ENCODE measurements around the gene CDCA4. TPM values are rescaled to one million over a fixed set of nuclear protein-coding genes. Genes with fewer than 3 reads are reported as not detected.
A peak's percentile ranks its signal among the peaks of the same experiment; 100 is the strongest.

Gene CDCA4
- total RNA-seq, 1 experiment from 2014 or later: 83.6 TPM

DNA sequence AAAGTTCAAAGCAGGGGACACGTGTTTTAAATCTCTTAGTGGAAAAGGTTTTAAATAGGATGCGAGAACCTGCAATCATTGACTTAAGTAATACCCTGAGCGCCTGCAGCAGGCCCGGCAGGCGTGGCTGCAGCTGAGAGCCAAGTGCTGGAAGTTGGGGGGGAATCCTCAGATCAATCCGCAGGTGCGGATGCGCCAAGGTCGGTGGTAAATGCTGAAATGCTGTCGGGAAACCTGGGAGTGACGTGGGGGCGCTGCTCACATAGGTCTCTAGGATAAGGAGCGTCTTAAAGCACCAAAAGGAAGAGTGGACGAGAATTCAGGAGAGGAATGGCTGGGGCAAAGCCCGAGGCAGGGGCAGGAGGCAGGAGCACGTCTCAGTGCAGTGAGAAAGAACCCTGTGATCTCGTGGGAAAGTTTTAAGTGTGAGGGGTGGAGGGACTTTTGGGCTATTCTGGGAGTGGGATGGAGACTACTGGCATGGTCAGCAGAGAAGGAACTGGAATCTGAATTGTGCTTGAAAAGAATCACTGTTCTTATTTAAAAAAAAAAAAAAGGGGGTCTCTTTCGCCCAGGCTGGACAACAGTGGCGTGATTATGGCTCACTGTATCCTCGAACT, 883 bp upstream of the CDCA4 start:
- DNase-seq (ENCODE audit: low read depth in 1 of 2, low spot score in 2 of 2): no peak
- peak overlapping the region; percentile 97 for H3K4me3 ChIP-seq
- peak overlapping the region; percentile 68 for H3K27ac ChIP-seq
- H3K36me3 ChIP-seq: peaks cover 42% of the 10 kb centered on the region
- 0 out of 2 replicates have a peak, but pooled peaks cover 2% of the 10 kb centered on the region for H3K9me3 ChIP-seq (replicated peaks)
- H3K4me1 ChIP-seq (replicated peaks): peaks cover 77% of the 10 kb centered on the region
- H3K27me3 ChIP-seq (replicated peaks): no peaks in the 10 kb centered on the region

GRCh38 chr14:105019861-105020814, 745 bp downstream of the CDCA4 start:
- H3K27me3 ChIP-seq (replicated peaks): no peaks in the 10 kb centered on the region
- H3K4me3 ChIP-seq: peak overlapping the region; percentile 97
- H3K36me3 ChIP-seq: peaks cover 58% of the 10 kb centered on the region
- peaks cover 63% of the 10 kb centered on the region for H3K4me1 ChIP-seq (replicated peaks)
- H3K27ac ChIP-seq: peak overlapping the region; percentile 91
- DNase-seq (ENCODE audit: low read depth in 1 of 2, low spot score in 2 of 2): peak in 1 of 2 experiments; percentile 42
- 0 out of 2 replicates have a peak, but pooled peaks cover 2% of the 10 kb centered on the region for H3K9me3 ChIP-seq (replicated peaks)

DNA sequence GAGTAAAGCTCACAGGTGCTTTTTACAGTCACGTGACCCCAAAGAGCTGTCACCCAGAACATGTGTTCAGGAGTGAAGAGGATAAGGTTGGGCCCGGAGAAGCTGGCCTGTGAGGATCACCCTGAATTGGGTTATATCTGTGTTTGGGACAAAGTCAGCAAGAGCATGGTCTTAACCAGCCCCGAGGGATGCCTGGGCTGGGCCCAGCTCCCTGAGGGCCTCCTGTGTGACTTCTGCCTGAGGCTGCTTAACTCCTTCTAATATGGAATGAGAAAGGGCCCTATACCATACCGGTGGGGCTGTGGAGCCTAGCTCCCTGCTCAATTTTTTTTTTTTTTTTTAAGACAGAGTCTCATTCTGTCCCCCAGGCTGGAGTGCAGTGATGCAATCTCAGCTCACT, 2.5 kb downstream of the CDCA4 start:
- no peak for DNase-seq (ENCODE audit: low read depth in 1 of 2, low spot score in 2 of 2)
- Histone ChIP-seq H3K4me1 (replicated peaks) (peaks cover 47% of the 10 kb centered on the region), H3K27ac (no peak overlapping the region), H3K9me3 (replicated peaks) (0 out of 2 replicates have a peak, but pooled peaks cover 2% of the 10 kb centered on the region), H3K36me3 (peaks cover 69% of the 10 kb centered on the region), H3K4me3 (no peak overlapping the region; the same call in 1 of the 2 replicates), H3K27me3 (replicated peaks) (no peaks in the 10 kb centered on the region)

- Histone ChIP-seq H3K4me3 (no peak overlapping the region), H3K27ac (no peak overlapping the region), H3K27me3 (replicated peaks) (no peaks in the 10 kb centered on the region), H3K36me3 (peaks cover 91% of the 10 kb centered on the region), H3K9me3 (replicated peaks) (0 out of 2 replicates have a peak, but pooled peaks cover 2% of the 10 kb centered on the region), H3K4me1 (replicated peaks) (peaks cover 30% of the 10 kb centered on the region)
- DNase-seq (ENCODE audit: low read depth in 1 of 2, low spot score in 2 of 2): no peak
These were observed 5.0 kb downstream of the CDCA4 start for GRCh38 chr14:105015905-105016304.

GRCh38 chr14:105015242-105015641, 5.6 kb downstream of the CDCA4 start:
- DNase-seq (ENCODE audit: low read depth in 1 of 2, low spot score in 2 of 2): no peak
- Histone ChIP-seq H3K4me1 (replicated peaks) (peaks cover 29% of the 10 kb centered on the region), H3K9me3 (replicated peaks) (no peaks in the 10 kb centered on the region), H3K36me3 (peaks cover 91% of the 10 kb centered on the region), H3K27ac (no peak overlapping the region), H3K4me3 (no peak overlapping the region), H3K27me3 (replicated peaks) (no peaks in the 10 kb centered on the region)

DNA sequence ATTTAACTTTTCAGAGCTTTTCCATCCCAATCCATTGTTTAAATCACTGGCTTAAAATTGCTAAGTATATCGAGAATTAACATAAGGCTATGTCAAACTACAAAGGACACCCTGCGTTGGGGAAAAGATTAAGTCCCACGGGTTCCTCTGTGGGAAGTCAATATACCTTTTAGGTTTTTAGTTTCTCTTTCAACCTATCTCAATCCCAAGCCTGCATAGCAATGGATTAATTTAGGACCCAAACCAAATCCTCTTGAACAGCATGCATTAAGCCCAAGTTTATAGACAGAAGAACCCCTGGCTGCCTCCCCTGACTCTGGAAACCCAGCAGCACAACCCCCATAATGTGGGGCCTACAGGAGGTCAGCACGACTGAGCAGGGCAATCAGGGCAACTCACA, 6.3 kb downstream of the CDCA4 start:
- H3K9me3 ChIP-seq (replicated peaks): no peaks in the 10 kb centered on the region
- no peak for DNase-seq (ENCODE audit: low read depth in 1 of 2, low spot score in 2 of 2)
- peaks cover 91% of the 10 kb centered on the region for H3K36me3 ChIP-seq
- H3K27me3 ChIP-seq (replicated peaks): no peaks in the 10 kb centered on the region
- H3K4me1 ChIP-seq (replicated peaks): peaks cover 23% of the 10 kb centered on the region
- H3K27ac ChIP-seq: no peak overlapping the region
- no peak overlapping the region for H3K4me3 ChIP-seq

DNA sequence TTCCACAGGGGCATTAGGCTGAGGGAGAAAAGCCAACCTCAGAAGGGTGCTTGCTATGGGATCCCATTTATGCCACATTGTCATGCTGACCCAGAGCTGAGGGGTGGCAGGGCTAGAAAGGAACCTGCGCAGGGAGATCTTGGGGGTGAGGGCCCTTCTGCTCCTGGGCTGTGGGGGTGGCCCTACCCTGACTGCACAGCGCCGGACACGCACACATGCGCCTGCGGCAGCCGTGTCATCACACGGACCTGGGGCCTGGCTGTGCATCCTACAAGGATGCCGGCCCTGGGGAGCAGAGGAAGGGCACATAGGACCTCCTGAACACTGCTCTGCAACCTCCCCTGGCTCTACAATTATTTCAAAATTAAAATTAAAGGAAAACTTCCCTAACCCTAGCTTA, 6.9 kb downstream of the CDCA4 start:
- Histone ChIP-seq H3K9me3 (replicated peaks) (no peaks in the 10 kb centered on the region), H3K4me1 (replicated peaks) (peaks cover 19% of the 10 kb centered on the region), H3K27ac (no peak overlapping the region), H3K27me3 (replicated peaks) (no peaks in the 10 kb centered on the region), H3K4me3 (no peak overlapping the region), H3K36me3 (peaks cover 91% of the 10 kb centered on the region)
- no peak for DNase-seq (ENCODE audit: low read depth in 1 of 2, low spot score in 2 of 2)

- H3K27me3 ChIP-seq (replicated peaks): no peaks in the 10 kb centered on the region
- H3K36me3 ChIP-seq: peaks cover 90% of the 10 kb centered on the region
- H3K9me3 ChIP-seq (replicated peaks): no peaks in the 10 kb centered on the region
- no peak overlapping the region for H3K27ac ChIP-seq
- no peak for DNase-seq (ENCODE audit: low read depth in 1 of 2, low spot score in 2 of 2)
- H3K4me1 ChIP-seq (replicated peaks): peaks cover 11% of the 10 kb centered on the region; the same call in 1 of the 2 replicates
- H3K4me3 ChIP-seq: no peak overlapping the region
These were observed 7.6 kb downstream of the CDCA4 start for GRCh38 chr14:105013150-105013785.

- H3K9me3 ChIP-seq (replicated peaks): no peaks in the 10 kb centered on the region
- H3K36me3 ChIP-seq: peaks cover 90% of the 10 kb centered on the region
- peaks cover 3% of the 10 kb centered on the region; the same call in 1 of the 2 replicates for H3K4me1 ChIP-seq (replicated peaks)
- H3K4me3 ChIP-seq: no peak overlapping the region
- H3K27ac ChIP-seq: no peak overlapping the region
- DNase-seq (ENCODE audit: low read depth in 1 of 2, low spot score in 2 of 2): no peak
- no peaks in the 10 kb centered on the region for H3K27me3 ChIP-seq (replicated peaks)
These were observed 8.5 kb downstream of the CDCA4 start for GRCh38 chr14:105012171-105012985.

GRCh38 chr14:105011312-105011990, 9.4 kb downstream of the CDCA4 start:
- Histone ChIP-seq H3K9me3 (replicated peaks) (no peaks in the 10 kb centered on the region), H3K4me1 (replicated peaks) (0 out of 2 replicates have a peak, but pooled peaks cover 3% of the 10 kb centered on the region), H3K27ac (no peak overlapping the region), H3K27me3 (replicated peaks) (no peaks in the 10 kb centered on the region), H3K4me3 (no peak overlapping the region), H3K36me3 (peaks cover 90% of the 10 kb centered on the region)
- no peak for DNase-seq (ENCODE audit: low read depth in 1 of 2, low spot score in 2 of 2)

DNA sequence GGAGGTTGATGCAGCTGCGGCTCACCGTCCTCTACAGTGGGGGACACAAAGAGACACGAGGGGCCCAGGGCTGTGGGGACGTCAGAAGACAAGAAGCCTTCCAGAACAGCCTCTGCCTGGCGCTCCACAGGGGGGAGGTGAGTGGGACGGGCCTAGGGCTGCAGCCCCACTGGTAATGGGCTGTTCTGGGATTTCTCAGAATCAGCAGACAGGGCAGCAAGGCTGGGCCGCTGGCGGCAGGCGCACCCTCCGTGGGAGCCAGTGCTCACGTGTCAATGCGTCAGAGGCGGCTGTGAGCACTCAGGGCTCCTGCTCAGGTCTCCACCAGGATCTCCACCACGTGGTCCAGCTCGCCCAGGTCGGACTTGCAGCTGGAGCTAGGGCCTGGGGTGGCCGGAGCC, 10.0 kb downstream of the CDCA4 start:
- H3K27me3 ChIP-seq (replicated peaks): no peaks in the 10 kb centered on the region
- H3K36me3 ChIP-seq: peaks cover 90% of the 10 kb centered on the region
- no peaks in the 10 kb centered on the region for H3K9me3 ChIP-seq (replicated peaks)
- no peak overlapping the region for H3K27ac ChIP-seq
- no peak for DNase-seq (ENCODE audit: low read depth in 1 of 2, low spot score in 2 of 2)
- no peak overlapping the region for H3K4me3 ChIP-seq
- 0 out of 2 replicates have a peak, but pooled peaks cover 3% of the 10 kb centered on the region for H3K4me1 ChIP-seq (replicated peaks)

GRCh38 chr14:105010106-105010505, 10.8 kb downstream of the CDCA4 start:
- Histone ChIP-seq H3K4me1 (replicated peaks) (no peaks in the 10 kb centered on the region), H3K9me3 (replicated peaks) (no peaks in the 10 kb centered on the region), H3K36me3 (peaks cover 86% of the 10 kb centered on the region), H3K4me3 (no peak overlapping the region), H3K27me3 (replicated peaks) (no peaks in the 10 kb centered on the region), H3K27ac (no peak overlapping the region)
- no peak for DNase-seq (ENCODE audit: low read depth in 1 of 2, low spot score in 2 of 2)

Data from SJSA1 (cell line).